ENCODE results near the gene BOC.

The BOC gene

GRCh38 chr3:113227146-113227545 lies 15.8 kb downstream of the BOC start:
- DNase-seq: no peak

GRCh38 chr3:113228498-113229286 lies 17.3 kb downstream of the BOC start:
- DNase-seq: no peak

GRCh38 chr3:113231391-113231790 lies 20.0 kb downstream of the BOC start:
- no peak for DNase-seq

- DNase-seq: no peak
Observed at GRCh38 chr3:113231827-113232253, 20.5 kb downstream of the BOC start.

GRCh38 chr3:113232342-113232741 lies 21.0 kb downstream of the BOC start:
- no peak for DNase-seq

- no peak for DNase-seq
Observed at GRCh38 chr3:113233497-113233896, 22.1 kb downstream of the BOC start.

- no peak for DNase-seq
Observed at GRCh38 chr3:113234028-113234427, 22.7 kb downstream of the BOC start.

GRCh38 chr3:113234688-113235260 lies 23.4 kb downstream of the BOC start:
- DNase-seq: no peak

GRCh38 chr3:113238503-113238902 lies 27.1 kb downstream of the BOC start:
- DNase-seq: no peak

GRCh38 chr3:113240841-113241240 lies 29.5 kb downstream of the BOC start:
- no peak for DNase-seq

GRCh38 chr3:113241292-113242095 lies 30.1 kb downstream of the BOC start:
- no peak for DNase-seq

GRCh38 chr3:113242096-113242581 lies 30.8 kb downstream of the BOC start:
- DNase-seq: no peak

GRCh38 chr3:113243071-113243470 lies 31.7 kb downstream of the BOC start:
- DNase-seq: no peak

GRCh38 chr3:113243846-113244245 lies 32.5 kb downstream of the BOC start:
- no peak for DNase-seq

- DNase-seq: no peak
Observed at GRCh38 chr3:113245761-113246161, 34.4 kb downstream of the BOC start.

- DNase-seq: no peak
Observed at GRCh38 chr3:113247068-113247467, 35.7 kb downstream of the BOC start.

GRCh38 chr3:113247675-113248458 lies 36.5 kb downstream of the BOC start:
- DNase-seq: no peak

- no peak for DNase-seq
Observed at GRCh38 chr3:113249111-113249510, 37.8 kb downstream of the BOC start.

- DNase-seq: no peak
Observed at GRCh38 chr3:113249601-113250000, 38.2 kb downstream of the BOC start.

- no peak for DNase-seq
Observed at GRCh38 chr3:113250566-113250965, 39.2 kb downstream of the BOC start.

- DNase-seq: no peak
Observed at GRCh38 chr3:113251817-113252216, 40.5 kb downstream of the BOC start.

- no peak for DNase-seq
Observed at GRCh38 chr3:113252553-113252952, 41.2 kb downstream of the BOC start.

- no peak for DNase-seq
Observed at GRCh38 chr3:113253702-113254101, 42.3 kb downstream of the BOC start.

Measured in stimulated activated naive CD4-positive, alpha-beta T cell treated with Interleukin-2 at 50 U/mL for 16 hours (primary cell).